Ascending aorta (tissue), 2 donors: Measurements from ENCODE around the gene MRPL37. TPM values are rescaled to one million over a fixed set of nuclear protein-coding genes. Genes with fewer than 3 reads are reported as not detected.
A peak's percentile ranks its signal among the peaks of the same experiment; 100 is the strongest.
"Not testable (repeated sequence)": the region's sequence is repeated elsewhere in the genome, so short reads cannot be mapped to it uniquely, and the experiment has no call there.

ENCODE experiments used
- DNase-seq, 2 donors: peaks; one replicate each; pipeline ENCODE4 v3.0.0-alpha.2; 2019; ENCODE audit warnings: low spot score in 2 of 2
- H3K27ac ChIP-seq, 2 donors: fragments of 200-600 bp; sonication (generic); one replicate each; pipeline ENCODE4 v1.5.1; 2016 to 2017; ENCODE audit warnings: mild to moderate bottlenecking in 1 of 2
- H3K27me3 ChIP-seq: fragments of 200-600 bp; sonication (generic); one replicate; pipeline ENCODE4 v1.5.1; 2017
- H3K36me3 ChIP-seq, 2 donors: fragments of 200-600 bp; sonication (generic); one replicate each; pipeline ENCODE4 v1.5.1; 2016
- H3K4me1 ChIP-seq, 2 donors: fragments of 200-600 bp; sonication (generic); one replicate each; pipeline ENCODE4 v1.5.1; 2016 to 2017; ENCODE audit warnings: mild to moderate bottlenecking in 1 of 2
- H3K4me3 ChIP-seq, 2 donors: fragments of 200-600 bp; sonication (generic); one replicate each; pipeline ENCODE4 v1.5.1; 2016 to 2017; ENCODE audit warnings: mild to moderate bottlenecking in 1 of 2
- H3K9me3 ChIP-seq, 2 donors: fragments of 200-600 bp; sonication (generic); one replicate each; pipeline ENCODE4 v1.5.1; 2016
- CTCF ChIP-seq, 3 experiments: fragments of 200-600 bp in 2 of 3; fragments of 450-650 bp in 1 of 3; sonication (generic) in 2 of 3; IDR thresholded peaks; one replicate each; pipeline ENCODE4 v1.5.1; 2016 to 2019; ENCODE audit warnings: antibody characterized with exemption in 3 of 3, mild to moderate bottlenecking in 1 of 3, moderate library complexity in 1 of 3
- intact Hi-C: fragments of 100-400 bp; cut with DNase I; formaldehyde crosslinking; loops from one replicate; pipeline ENCODE4 v1.15.1; 2023
- total RNA-seq: library from RNA; depleted of rRNA; stranded (reverse); fragments of >200 nt; gene quantifications from one replicate; pipeline ENCODE4 v1.1.0, GENCODE V29; 2016

Gene MRPL37
- total RNA-seq, 1 donor from 2014 or later: 51.2 TPM

GRCh38 chr1:54193453-54193852 lies 6.5 kb upstream of the MRPL37 start:
- no peak for TF ChIP-seq CTCF (IDR thresholded peaks at IDR 0.05)
- H3K27me3 ChIP-seq: no peaks in the 10 kb centered on the region
- DNase-seq: no peak
- no peak overlapping the region for H3K4me3 ChIP-seq
- H3K4me1 ChIP-seq: no peaks in the 10 kb centered on the region
- H3K9me3 ChIP-seq: no peaks in the 10 kb centered on the region
- H3K36me3 ChIP-seq: peaks cover 9 to 54% of the 10 kb centered on the region in 2 donors
- intact Hi-C loops: loop anchor here (10.0 kb wide), 1 partner anchor 521 kb away; the partner anchor contains the start of gene TTC4
- H3K27ac ChIP-seq: no peak overlapping the region

GRCh38 chr1:54199151-54199764 lies 709 bp upstream of the MRPL37 start:
- peaks cover 0 to 16% of the 10 kb centered on the region in 2 donors for H3K36me3 ChIP-seq
- H3K27ac ChIP-seq: peak overlapping the region; percentile 27 to 68
- intact Hi-C loops: loop anchor here (10.0 kb wide), 1 partner anchor 516 kb away; the partner anchor contains the start of gene TTC4
- TF ChIP-seq CTCF (IDR thresholded peaks at IDR 0.05): no peak
- peak overlapping the region; percentile 73 to 75 for H3K4me3 ChIP-seq
- H3K27me3 ChIP-seq: no peaks in the 10 kb centered on the region
- no peak for DNase-seq
- H3K4me1 ChIP-seq: peaks cover 0 to 16% of the 10 kb centered on the region in 2 donors
- no peaks in the 10 kb centered on the region for H3K9me3 ChIP-seq

GRCh38 chr1:54200519-54200997 lies 591 bp downstream of the MRPL37 start:
- TF ChIP-seq CTCF (IDR thresholded peaks at IDR 0.05): no peak
- peak overlapping the region; percentile 73 to 75 for H3K4me3 ChIP-seq
- peaks cover 0 to 16% of the 10 kb centered on the region in 2 donors for H3K4me1 ChIP-seq
- no peaks in the 10 kb centered on the region for H3K9me3 ChIP-seq
- peak overlapping the region; percentile 44 to 68 for H3K27ac ChIP-seq
- H3K36me3 ChIP-seq: peaks cover 6 to 14% of the 10 kb centered on the region in 2 donors
- no peak for DNase-seq
- no peaks in the 10 kb centered on the region for H3K27me3 ChIP-seq
- intact Hi-C loops: loop anchor here (1.0 to 5.0 kb wide), 3 partner anchors 73 to 288 kb away; partner anchors contain the start of gene SSBP3

GRCh38 chr1:54204199-54204598 lies 4.2 kb downstream of the MRPL37 start:
- no peak for TF ChIP-seq CTCF (IDR thresholded peaks at IDR 0.05)
- H3K27ac ChIP-seq: no peak overlapping the region
- no peak for DNase-seq
- H3K4me3 ChIP-seq: no peak overlapping the region
- peaks cover 0 to 16% of the 10 kb centered on the region in 2 donors for H3K4me1 ChIP-seq
- peaks cover 29 to 41% of the 10 kb centered on the region in 2 donors for H3K36me3 ChIP-seq
- H3K27me3 ChIP-seq: no peaks in the 10 kb centered on the region
- no peaks in the 10 kb centered on the region for H3K9me3 ChIP-seq
- intact Hi-C loops: loop anchor here (5.0 kb wide), 1 partner anchor 203 kb away; the partner anchor contains the start of gene SSBP3

GRCh38 chr1:54207287-54207686 lies 7.3 kb downstream of the MRPL37 start:
- intact Hi-C loops: no loop called here
- Histone ChIP-seq H3K9me3 (no peaks in the 10 kb centered on the region), H3K4me3 (no peak overlapping the region), H3K36me3 (peaks cover 55 to 71% of the 10 kb centered on the region in 2 donors), H3K27ac (no peak overlapping the region), H3K4me1 (peaks cover 0 to 1% of the 10 kb centered on the region in 2 donors), H3K27me3 (no peaks in the 10 kb centered on the region)
- TF ChIP-seq CTCF (IDR thresholded peaks at IDR 0.05): no peak
- DNase-seq: no peak

- intact Hi-C loops, H3K27me3 ChIP-seq: not testable (repeated sequence)
- H3K36me3 ChIP-seq: peaks cover 61 to 77% of the 10 kb centered on the region in 2 donors
Observed at GRCh38 chr1:54207896-54208295, 7.9 kb downstream of the MRPL37 start.

More at GRCh38 chr1:54207896-54208295, 7.9 kb downstream of the MRPL37 start:
- H3K4me1 ChIP-seq, DNase-seq, H3K9me3 ChIP-seq, H3K4me3 ChIP-seq, H3K27ac ChIP-seq: not testable (repeated sequence)
